Heart left ventricle (tissue), 13 donors: ENCODE results near the gene PBX3.

ENCODE experiments used
- POLR2A ChIP-seq, 2 donors: fragments of 450-650 bp; IDR thresholded peaks; one replicate each; pipeline ENCODE4 v1.6.1; 2017; ENCODE audit warnings: antibody characterized with exemption in 2 of 2, mild to moderate bottlenecking in 2 of 2, moderate library complexity in 2 of 2
- TF ChIP-seq, protein P1 (sequence below), 12 donors: fragments of 200-600 bp; sonication (generic) in 4 of 12; IDR thresholded peaks; one replicate each; pipeline versions ENCODE4 v1.5.0 to v1.8.0; 2018 to 2022; ENCODE audit warnings: antibody characterized with exemption in 12 of 12, mild to moderate bottlenecking in 5 of 12
- donor health status: ischemic (EF 13 %, LVEDD 7.1; RV severe dilation, severe dysfunction).
- donor health status: DM: no; HTN: yes; CAD: no.
- donor health status: DM: no; HTN: no; CAD: no.
- donor health status: ischemic (EF 25% LVEDD 6.9; RV normal size, moderate dysfunction).
- donor health status: ischemic (EF 25% LVEDD 5.7; RV mildly dilated, moderate dysfunction).
- donor health status: ischemic (EF 35%, LVEDD 5.7; RV mildly dilated, moderate dysfunction).
- donor health status: nonischemic (EF 11% LVEDD 7.7; RV severe dilation, severe dysfunction).
- donor health status: DM: yes; HTN: yes; CAD: no.
- donor health status: PGD.
- donor health status: ischemic (EF 29% LVEDD 5.4; RV normal size, mild dysfunction).
- donor health status: nonischemic (EF 23%, LVEDD 6.1; RV moderate dilation, normal function).

DNA sequence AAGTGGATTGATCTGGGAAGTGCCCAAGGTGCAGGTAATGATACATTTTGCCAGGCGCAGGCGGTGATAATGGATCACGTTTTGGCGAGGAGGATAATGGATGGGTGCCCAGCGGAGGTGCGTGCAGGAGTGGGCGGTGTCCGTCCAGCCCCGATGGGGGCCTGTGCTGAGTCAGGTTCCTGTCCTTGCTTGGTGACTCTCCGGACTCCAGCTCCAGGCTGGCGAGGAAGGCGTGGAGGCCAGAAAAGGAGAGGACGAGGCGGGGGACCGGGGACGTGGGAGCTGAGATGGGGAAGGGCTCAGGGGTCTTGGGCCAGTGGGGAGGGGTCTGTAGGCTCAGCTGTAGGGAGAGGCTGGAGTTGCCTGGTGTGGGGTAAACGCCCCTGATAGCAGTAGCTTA lies 268.3 kb downstream of the PBX3 start:
- TF ChIP-seq, protein P1, sequence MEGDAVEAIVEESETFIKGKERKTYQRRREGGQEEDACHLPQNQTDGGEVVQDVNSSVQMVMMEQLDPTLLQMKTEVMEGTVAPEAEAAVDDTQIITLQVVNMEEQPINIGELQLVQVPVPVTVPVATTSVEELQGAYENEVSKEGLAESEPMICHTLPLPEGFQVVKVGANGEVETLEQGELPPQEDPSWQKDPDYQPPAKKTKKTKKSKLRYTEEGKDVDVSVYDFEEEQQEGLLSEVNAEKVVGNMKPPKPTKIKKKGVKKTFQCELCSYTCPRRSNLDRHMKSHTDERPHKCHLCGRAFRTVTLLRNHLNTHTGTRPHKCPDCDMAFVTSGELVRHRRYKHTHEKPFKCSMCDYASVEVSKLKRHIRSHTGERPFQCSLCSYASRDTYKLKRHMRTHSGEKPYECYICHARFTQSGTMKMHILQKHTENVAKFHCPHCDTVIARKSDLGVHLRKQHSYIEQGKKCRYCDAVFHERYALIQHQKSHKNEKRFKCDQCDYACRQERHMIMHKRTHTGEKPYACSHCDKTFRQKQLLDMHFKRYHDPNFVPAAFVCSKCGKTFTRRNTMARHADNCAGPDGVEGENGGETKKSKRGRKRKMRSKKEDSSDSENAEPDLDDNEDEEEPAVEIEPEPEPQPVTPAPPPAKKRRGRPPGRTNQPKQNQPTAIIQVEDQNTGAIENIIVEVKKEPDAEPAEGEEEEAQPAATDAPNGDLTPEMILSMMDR (IDR thresholded peaks at IDR 0.05): no peak
- no peak for TF ChIP-seq POLR2A (IDR thresholded peaks at IDR 0.05)
